SKM-1 treated with dmso at 0.1 percent for 144 hours (cell line): ENCODE measurements around the gene ADH1A.
"Not testable (repeated sequence)": the region's sequence is repeated elsewhere in the genome, so short reads cannot be mapped to it uniquely, and the experiment has no call there.

Experiments
- DNase-seq: peaks from one replicate; lab custom pipeline; 2025; ENCODE audit not compliant: unreplicated experiment; lab: John Stamatoyannopoulos, UW

ADH1A gene

DNA sequence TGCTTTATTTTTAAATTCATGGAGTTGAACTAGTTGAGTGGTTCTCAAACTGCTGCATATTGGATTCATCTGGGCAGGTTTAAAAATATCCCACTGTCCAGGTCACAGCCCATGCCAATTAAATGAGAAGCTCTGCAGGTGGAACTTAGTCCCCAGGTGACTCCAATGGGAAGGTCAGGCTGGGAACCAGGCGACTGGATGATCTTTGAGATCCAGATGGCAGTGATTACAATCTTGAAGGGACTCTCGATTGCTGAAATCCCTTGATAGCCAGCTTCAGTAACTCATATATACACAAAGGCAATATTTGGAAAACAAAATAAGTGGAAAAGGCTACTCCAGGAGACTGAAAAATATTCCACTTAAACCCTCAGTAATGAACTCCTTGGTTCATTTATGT lies 8.1 kb downstream of the ADH1A start:
- DNase-seq = no peak

DNA sequence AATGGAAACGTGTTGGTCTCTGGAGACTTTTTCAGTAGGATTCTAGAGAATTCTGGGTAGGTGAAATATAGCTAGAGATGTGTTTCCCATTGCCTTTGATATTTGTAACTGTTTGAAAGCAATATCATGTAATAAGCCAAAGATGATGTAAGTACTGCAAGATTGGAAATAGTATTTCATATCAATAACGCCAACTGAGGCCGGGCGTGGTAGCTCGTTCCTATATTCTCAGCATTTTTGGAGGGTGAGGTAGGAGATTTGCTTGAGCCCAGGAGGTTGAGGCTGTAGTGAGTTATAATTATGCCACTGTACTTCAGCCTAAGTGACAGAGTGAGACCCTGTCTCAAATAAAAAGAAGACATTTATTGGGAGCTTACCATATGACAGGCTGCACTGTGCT lies 9.5 kb downstream of the ADH1A start:
- DNase-seq = no peak

DNA sequence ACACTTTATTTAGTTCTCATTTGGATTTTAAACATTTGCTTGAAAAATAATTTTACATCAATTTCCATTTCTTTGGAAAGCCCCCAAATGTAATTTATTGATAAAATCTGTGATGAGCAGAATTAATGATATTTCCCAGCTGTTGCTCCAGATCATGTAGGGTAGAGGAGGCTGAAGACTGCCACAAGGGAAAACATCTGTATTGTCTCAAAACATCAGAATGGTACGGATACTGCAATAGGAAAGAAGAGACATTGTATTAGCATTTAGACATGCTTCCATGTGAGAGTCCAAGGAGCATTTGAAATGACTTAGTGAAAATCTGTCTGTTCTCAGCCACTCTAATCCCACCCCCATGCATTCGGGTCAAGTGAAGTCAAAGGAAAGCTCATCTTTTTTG lies 14.4 kb downstream of the ADH1A start:
- no peak for DNase-seq

DNA sequence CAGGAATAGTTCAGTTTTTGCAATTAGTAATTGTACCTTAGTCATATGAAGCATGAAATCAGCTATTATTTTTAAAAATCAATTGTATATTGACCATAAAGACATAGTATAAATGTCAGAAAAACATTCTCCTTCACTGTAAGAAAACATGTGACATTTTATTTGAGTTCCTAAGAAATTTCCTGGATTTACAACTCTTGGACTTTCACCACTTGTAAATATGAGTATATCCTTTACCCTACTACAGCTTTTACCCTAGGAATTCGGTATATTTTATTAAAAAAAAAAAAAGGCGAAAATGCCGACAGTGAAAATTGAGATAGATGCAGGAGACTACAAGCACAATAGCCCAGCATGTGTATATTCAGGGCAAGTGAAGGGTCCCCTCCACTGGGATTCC lies 14.9 kb downstream of the ADH1A start:
- DNase-seq = no peak

DNA sequence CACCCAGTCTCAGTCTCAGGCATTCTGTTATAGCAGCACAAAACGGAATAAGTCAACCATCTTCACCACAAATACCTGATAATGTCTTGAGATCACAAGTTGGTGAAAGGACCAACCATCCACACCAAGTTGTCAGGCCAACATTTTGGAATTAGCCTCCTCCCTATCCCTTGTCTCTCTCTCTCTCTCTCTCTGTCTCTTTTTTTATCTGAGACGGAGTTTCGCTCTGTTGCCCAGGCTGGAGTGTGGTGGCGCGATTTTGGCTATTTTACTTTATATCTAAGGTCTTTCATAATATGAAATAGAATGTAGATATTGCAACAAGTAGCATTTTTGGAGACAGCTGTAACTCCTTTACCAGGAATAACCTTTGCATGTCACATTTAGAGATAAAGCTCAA lies 15.7 kb downstream of the ADH1A start:
- DNase-seq = no peak

DNA sequence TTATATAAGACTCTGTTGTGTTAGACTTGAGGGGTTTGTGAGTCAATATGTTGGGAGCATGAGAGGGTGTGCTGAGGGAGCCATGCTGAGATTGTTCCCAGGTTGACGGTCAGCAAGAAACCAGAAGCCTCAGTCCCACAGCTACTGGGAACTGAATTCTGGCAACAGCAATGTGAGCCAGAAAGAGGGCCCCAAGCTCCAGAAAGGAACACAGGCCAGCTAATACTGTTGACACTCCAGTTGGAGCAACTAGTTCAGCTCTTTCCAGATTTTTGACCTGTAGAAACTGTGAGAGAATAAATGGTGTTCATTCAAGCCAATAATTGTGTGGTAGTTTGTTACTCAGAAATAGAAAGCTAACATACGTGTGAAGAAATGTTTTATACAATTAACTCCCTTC lies 17.1 kb downstream of the ADH1A start:
- DNase-seq = no peak

DNA sequence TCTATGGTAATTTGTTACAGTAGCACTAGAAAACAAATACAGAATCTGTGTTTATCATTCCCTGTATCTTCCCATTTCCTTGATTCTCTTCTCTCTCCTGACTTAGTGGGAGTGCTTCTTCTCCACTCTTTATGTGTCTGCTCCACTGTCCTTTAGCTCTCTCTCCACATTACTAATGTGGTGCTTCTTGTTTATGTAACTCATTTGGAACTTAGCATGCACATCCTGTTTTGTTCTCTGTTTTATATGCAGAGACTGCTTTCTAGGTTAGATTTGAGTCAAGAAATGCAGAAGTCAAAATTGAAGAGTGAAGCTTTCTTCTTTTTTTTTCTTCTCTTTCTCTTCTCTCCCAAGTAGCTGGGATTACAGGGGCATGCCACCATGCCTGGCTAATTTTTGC lies 25.9 kb downstream of the ADH1A start:
- DNase-seq = no peak

DNA sequence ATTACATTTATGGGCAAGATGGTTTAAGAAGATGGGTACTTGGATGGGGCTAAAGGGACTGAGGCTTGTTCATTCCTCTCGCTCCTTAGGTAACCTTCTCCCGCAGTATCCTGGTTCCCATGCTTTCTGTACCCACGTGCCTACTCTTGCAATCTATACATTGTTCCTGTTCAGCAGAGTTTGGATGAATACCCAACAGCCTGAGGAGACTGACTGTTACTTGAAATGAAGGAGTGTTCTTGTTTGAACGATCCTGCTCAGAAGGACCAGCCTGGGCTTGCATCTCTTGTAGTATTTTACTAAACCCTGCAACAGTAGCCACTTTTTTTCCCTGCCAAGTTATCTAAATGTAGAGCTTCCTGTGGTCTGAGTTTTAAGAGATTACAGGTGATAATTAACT lies 38.0 kb downstream of the ADH1A start:
- no peak for DNase-seq

DNA sequence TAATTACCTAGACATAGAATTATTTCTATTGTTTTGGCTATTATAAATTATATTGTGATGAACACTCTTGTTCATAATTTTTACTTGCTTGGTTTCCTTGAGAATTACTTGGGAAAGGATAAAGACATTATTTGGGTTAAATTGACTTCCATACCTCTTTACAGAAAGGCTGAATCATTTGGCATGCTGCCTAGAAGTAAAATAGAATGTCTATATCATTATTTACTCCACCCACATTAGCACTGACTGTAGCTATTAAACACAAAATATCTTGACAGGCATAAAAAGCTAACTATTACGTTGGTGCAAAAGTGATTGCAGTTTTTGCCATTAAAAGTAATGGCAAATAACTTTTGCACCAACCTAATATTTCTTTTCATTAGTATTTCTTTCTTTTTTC lies 42.1 kb downstream of the ADH1A start:
- DNase-seq = no peak

DNA sequence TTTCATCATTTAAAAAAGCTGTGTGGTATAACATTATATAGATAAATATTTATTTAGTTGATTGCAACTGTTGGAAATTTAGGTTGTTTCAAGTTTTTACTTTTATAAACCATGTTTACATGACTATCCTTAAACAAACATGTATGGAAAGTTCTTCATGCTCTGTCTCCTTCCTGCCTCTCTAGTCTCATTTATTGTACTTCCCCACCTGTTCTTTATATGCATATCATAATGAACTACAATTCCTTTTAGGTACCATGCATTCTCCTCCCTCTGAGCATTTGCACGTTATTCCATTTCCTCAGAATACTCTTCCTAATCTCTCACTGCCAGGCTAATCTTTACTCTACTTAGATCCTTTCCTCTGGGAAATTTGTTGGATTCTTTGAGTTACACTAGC lies 54.8 kb downstream of the ADH1A start:
- no peak for DNase-seq

DNA sequence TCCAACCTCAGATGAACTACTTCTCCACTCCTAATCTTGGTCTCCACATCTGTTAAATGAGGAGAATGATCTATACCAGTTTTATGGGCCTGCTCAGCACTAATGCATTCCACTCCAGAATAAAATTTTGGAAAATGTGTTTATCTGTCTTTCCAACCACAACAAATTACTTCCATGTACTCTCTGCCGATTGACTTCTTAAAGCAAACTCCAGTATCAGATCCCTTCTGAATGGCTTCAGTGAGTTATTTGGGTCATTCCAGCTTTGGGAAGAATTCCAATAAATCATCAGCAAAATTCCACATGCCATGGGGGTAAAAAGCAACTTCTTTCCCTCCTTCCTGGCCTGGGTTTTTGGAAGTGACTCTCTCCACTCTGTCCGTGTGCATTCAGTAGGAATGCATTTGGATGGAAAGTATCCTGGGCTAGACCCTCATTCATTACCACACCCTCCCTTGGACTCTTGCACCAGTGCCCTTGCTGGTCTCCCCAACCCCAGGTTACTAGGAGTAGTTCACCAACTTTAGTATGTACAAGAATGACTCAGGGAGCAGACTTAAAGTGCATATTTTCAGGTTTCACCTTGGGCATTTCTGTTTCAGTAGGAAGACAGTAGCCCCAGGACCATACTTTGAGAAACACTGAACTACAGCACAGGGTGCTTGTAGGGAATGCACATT lies 56.3 kb downstream of the ADH1A start:
- no peak for DNase-seq

DNA sequence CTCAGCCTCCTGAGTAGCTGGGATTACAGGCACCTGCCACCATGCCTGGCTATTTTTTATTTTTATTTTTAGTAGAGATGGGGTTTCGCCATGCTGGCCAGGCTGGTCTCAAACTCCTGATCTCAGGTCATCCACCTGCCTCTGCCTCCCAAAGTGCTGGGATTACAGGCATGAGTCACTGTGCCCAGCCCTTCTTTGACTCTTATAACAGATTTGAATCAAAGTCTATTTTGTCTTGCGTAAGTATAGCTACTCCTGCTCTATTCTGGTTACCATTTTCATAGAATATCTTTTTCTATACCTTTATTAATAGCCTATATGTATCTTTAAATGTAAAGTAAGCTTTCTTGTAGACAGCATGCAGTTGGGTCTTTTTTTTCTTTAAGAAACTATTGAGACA lies 57.4 kb downstream of the ADH1A start:
- not testable (repeated sequence) for DNase-seq

DNA sequence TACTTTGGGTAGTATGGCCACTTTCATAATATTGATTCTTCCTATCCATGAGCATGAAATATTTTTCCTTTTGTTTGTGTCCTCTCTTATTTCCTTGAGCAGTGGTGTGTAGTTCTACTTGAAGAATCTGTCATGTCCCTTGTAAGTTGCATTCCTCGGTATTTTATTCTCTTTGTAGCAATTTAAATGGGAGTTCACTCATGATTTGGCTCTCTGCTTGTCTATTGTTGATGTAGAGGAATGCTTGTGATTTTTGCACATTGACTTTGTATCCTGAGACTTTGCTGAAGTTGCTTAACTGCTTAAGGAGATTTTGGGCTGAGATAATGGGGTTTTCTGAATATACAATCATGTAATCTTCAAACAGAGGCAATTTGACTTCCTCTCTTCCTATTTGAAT lies 62.1 kb downstream of the ADH1A start:
- not testable (repeated sequence) for DNase-seq

DNA sequence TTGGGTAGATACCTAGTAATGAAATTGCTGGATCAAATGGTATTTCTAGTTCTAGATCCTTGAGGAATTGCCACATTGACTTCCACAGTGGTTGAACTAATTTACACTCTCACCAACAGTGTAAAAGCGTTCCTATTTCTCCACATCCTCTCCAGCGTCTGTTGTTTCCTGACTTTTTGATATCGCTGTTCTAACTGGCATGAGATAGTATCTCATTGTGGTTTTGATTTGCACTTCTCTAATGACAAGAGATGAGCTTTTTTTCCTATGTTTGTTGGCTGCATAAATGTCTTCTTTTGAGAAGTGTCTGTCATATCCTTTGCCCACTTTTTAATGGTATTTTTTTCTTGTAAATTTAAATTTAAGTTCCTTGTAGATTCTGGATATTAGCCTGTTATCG lies 63.1 kb downstream of the ADH1A start:
- not testable (repeated sequence) for DNase-seq
